K562 (cell line): ENCODE results near the gene SEPTIN14. TPM values are rescaled to one million over a fixed set of nuclear protein-coding genes. Genes with fewer than 3 reads are reported as not detected.

Experiments
- CBX1 ChIP-seq: sonication (generic); IDR thresholded peaks from 2 replicates; pipeline ENCODE4 v1.6.1; 2016; ENCODE audit warnings: antibody characterized with exemption, low read depth, mild to moderate bottlenecking
- FIP1L1 ChIP-seq: fragments of 200-400 bp; formaldehyde crosslinking; IDR thresholded peaks from 2 replicates; pipeline ENCODE4 v1.6.1; 2018; ENCODE audit warnings: mild to moderate bottlenecking, low read depth, low read length; ENCODE audit not compliant: poor library complexity, severe bottlenecking
- ZNF133 ChIP-seq: fragments of 250-450 bp; sonication (Bioruptor Pico); IDR thresholded peaks from 2 replicates; pipeline ENCODE4 v1.4.0; 2020; ENCODE audit warnings: mild to moderate bottlenecking
- ZNF197 ChIP-seq: fragments of 200-800 bp; sonication (Bioruptor generic); IDR thresholded peaks from 2 replicates; pipeline ENCODE4 v1.6.1; 2016; ENCODE audit warnings: low read depth, missing genetic modification characterization, missing compliant biosample characterization
- polyA plus RNA-seq, 8 experiments: library from polyadenylated mRNA; depleted of rRNA in 4 of 8; stranded (reverse) in 5 of 8; unstranded in 3 of 8; fragments of >200 nt; fragmentation: Nextera tagmentation in 2 of 8; fragmentation: Illumina TruSeq in 1 of 8; extraction: Ambion mirVana in 2 of 8; extraction: Trizol in 1 of 8; gene quantifications; 2 replicates each; pipeline versions ENCODE4 v1.2.1 to v1.2.3, GENCODE V29; 2011 to 2014; ENCODE audit warnings: inconsistent platforms in 1 of 8, missing spikeins in 1 of 8
- total RNA-seq, 7 experiments: library from RNA; depleted of rRNA in 6 of 7; stranded (reverse); fragments of >200 nt in 6 of 7; fragmentation: Illumina TruSeq in 2 of 7; extraction: Trizol in 2 of 7; gene quantifications; 2 replicates each; pipeline versions ENCODE4 v1.2.1 to v1.2.3, GENCODE V29; 2011 to 2021; ENCODE audit warnings: low replicate concordance in 1 of 7
- TF ChIP-seq, protein P1 (sequence below), 2 experiments: fragments of 150-350 bp in 1 of 2; IDR thresholded peaks; 2 replicates each; pipeline ENCODE4 v1.6.1; 2012 to 2016; ENCODE audit warnings: low read depth in 2 of 2, low read length in 2 of 2, mild to moderate bottlenecking in 1 of 2, moderate library complexity in 1 of 2
- TF ChIP-seq, protein P2 (sequence below): fragments of 250-450 bp; sonication (Bioruptor Pico); IDR thresholded peaks from 2 replicates; pipeline ENCODE4 v1.5.0; 2021
- TF ChIP-seq, protein P3 (sequence below), 2 experiments: fragments of 450-650 bp in 1 of 2; sonication (generic) in 1 of 2; formaldehyde crosslinking in 1 of 2; IDR thresholded peaks in 1 of 2; conservative IDR thresholded peaks in 1 of 2; 2 replicates each; pipeline versions ENCODE4 v1.6.1 to v1.8.1; 2016 to 2023; ENCODE audit warnings: mild to moderate bottlenecking in 2 of 2, moderate library complexity in 2 of 2, inconsistent platforms in 1 of 2, missing genetic modification reagents in 1 of 2
- TF ChIP-seq, protein P4 (sequence below): sonication (generic); formaldehyde crosslinking; IDR thresholded peaks from 2 replicates; pipeline ENCODE4 v1.8.1; 2023; ENCODE audit warnings: mild to moderate bottlenecking, missing genetic modification reagents, moderate library complexity

Gene SEPTIN14
- total and polyA plus RNA-seq, 9 of the 15 experiments (the other 6 are each of a cell fraction or from before 2014, with no cell fraction given), result 0.04 to 0.10 (median 0.04) TPM; not detected in 1

DNA sequence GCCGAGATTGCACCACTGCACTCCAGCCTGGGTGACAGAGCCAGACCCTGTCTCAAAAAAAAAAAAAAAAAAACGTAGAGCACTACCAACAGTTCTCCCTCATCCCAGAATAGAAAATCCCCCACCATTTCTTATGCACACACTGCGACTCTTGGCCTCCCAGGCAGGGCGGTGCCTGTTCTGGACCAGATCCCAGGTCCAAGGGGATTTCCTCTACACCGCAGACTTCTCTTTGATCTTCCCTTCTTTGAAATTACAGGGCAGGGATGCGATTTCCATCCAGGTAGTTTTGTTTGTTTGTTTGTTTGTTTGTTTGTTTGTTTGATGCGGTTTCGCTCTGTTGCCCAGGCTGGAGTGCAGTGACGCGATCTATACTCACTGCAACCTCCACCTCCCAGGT, 91.8 kb downstream of the SEPTIN14 start (continued):
- TF ChIP-seq, protein P1, sequence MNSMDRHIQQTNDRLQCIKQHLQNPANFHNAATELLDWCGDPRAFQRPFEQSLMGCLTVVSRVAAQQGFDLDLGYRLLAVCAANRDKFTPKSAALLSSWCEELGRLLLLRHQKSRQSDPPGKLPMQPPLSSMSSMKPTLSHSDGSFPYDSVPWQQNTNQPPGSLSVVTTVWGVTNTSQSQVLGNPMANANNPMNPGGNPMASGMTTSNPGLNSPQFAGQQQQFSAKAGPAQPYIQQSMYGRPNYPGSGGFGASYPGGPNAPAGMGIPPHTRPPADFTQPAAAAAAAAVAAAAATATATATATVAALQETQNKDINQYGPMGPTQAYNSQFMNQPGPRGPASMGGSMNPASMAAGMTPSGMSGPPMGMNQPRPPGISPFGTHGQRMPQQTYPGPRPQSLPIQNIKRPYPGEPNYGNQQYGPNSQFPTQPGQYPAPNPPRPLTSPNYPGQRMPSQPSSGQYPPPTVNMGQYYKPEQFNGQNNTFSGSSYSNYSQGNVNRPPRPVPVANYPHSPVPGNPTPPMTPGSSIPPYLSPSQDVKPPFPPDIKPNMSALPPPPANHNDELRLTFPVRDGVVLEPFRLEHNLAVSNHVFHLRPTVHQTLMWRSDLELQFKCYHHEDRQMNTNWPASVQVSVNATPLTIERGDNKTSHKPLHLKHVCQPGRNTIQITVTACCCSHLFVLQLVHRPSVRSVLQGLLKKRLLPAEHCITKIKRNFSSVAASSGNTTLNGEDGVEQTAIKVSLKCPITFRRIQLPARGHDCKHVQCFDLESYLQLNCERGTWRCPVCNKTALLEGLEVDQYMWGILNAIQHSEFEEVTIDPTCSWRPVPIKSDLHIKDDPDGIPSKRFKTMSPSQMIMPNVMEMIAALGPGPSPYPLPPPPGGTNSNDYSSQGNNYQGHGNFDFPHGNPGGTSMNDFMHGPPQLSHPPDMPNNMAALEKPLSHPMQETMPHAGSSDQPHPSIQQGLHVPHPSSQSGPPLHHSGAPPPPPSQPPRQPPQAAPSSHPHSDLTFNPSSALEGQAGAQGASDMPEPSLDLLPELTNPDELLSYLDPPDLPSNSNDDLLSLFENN (IDR thresholded peaks at IDR 0.05; ENCODE audit: low read depth in 2 of 2, low read length in 2 of 2), result no peak
- TF ChIP-seq ZNF197 (CRISPR knock-in tag), result no peak
- TF ChIP-seq, protein P2, sequence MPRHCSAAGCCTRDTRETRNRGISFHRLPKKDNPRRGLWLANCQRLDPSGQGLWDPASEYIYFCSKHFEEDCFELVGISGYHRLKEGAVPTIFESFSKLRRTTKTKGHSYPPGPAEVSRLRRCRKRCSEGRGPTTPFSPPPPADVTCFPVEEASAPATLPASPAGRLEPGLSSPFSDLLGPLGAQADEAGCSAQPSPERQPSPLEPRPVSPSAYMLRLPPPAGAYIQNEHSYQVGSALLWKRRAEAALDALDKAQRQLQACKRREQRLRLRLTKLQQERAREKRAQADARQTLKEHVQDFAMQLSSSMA, result no peak
- TF ChIP-seq, protein P3, sequence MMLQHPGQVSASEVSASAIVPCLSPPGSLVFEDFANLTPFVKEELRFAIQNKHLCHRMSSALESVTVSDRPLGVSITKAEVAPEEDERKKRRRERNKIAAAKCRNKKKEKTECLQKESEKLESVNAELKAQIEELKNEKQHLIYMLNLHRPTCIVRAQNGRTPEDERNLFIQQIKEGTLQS (IDR thresholded peaks at IDR 0.05), result no peak
- TF ChIP-seq, protein P3 (CRISPR knock-in tag; conservative IDR thresholded peaks at IDR 0.05), result no peak
- no peak for TF ChIP-seq CBX1
- TF ChIP-seq, protein P4, sequence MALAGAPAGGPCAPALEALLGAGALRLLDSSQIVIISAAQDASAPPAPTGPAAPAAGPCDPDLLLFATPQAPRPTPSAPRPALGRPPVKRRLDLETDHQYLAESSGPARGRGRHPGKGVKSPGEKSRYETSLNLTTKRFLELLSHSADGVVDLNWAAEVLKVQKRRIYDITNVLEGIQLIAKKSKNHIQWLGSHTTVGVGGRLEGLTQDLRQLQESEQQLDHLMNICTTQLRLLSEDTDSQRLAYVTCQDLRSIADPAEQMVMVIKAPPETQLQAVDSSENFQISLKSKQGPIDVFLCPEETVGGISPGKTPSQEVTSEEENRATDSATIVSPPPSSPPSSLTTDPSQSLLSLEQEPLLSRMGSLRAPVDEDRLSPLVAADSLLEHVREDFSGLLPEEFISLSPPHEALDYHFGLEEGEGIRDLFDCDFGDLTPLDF, result no peak
- no peak for TF ChIP-seq FIP1L1
- no peak for TF ChIP-seq ZNF133 (CRISPR knock-in tag)
